Activated naive CD8-positive, alpha-beta T cell treated with anti-CD3 and anti-CD28 coated beads, Interleukin-2, amount 50 U/mL, for 24 hours (primary cell): ENCODE measurements around the gene HSD17B1.
"Not testable (repeated sequence)": the region's sequence is repeated elsewhere in the genome, so short reads cannot be mapped to it uniquely, and the experiment has no call there.

Source experiments
- ATAC-seq: fragments of 150-1000 bp; cut with Tn5 transposase; one replicate; pipeline ENCODE4 v1.10.0; 2021
- DNase-seq: peaks from one replicate; pipeline ENCODE4 v3.0.0; 2021
- H3K27ac Mint-ChIP-seq: one replicate; pipeline ENCODE4 v1.8.0; 2021; ENCODE audit warnings: mild to moderate bottlenecking, mixed read lengths
- H3K27me3 Mint-ChIP-seq: one replicate; pipeline ENCODE4 v1.8.0; 2021; ENCODE audit warnings: mixed read lengths
- H3K36me3 Mint-ChIP-seq: one replicate; pipeline ENCODE4 v1.8.0; 2021; ENCODE audit warnings: low read depth, mixed read lengths
- H3K4me1 Mint-ChIP-seq: one replicate; pipeline ENCODE4 v1.8.0; 2021; ENCODE audit warnings: mixed read lengths
- H3K4me3 Mint-ChIP-seq: one replicate; pipeline ENCODE4 v1.8.0; 2021; ENCODE audit warnings: mild to moderate bottlenecking, moderate library complexity, mixed read lengths
- H3K9me3 Mint-ChIP-seq: one replicate; pipeline ENCODE4 v1.8.0; 2021; ENCODE audit warnings: mixed read lengths

HSD17B1 gene

DNA sequence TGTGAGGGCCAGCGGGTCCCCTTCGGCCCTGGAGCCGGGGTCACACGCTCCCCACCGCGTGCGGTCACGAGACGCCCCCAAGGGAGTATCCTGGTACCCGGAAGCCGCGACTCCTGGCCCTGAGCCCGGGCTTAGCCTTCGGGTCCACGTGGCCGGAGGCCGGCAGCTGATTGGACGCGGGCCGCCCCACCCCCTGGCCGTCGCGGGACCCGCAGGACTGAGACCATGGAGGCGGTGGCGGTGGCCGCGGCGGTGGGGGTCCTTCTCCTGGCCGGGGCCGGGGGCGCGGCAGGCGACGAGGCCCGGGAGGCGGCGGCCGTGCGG, 16.7 kb upstream of the HSD17B1 start, which contains the start of gene NAGLU:
Gene NAGLU (plus strand): TSS at position 194 of the 324 bp plus-strand sequence. CDS start 32 bp downstream, at position 226.
- DNase-seq (peak; percentile 92), ATAC-seq (peak; percentile 92)
- peaks cover 37% of the 10 kb centered on the region for H3K4me1 Mint-ChIP-seq
- peak within 1 kb of the TSS; percentile 83 for H3K27ac Mint-ChIP-seq
- no peaks in the 10 kb centered on the region for H3K9me3 Mint-ChIP-seq
- no peaks in the 10 kb centered on the region for H3K27me3 Mint-ChIP-seq
- H3K36me3 Mint-ChIP-seq, result peaks cover 10% of the 10 kb centered on the region
- H3K4me3 Mint-ChIP-seq, result peak within 1 kb of the TSS; percentile 84

DNA sequence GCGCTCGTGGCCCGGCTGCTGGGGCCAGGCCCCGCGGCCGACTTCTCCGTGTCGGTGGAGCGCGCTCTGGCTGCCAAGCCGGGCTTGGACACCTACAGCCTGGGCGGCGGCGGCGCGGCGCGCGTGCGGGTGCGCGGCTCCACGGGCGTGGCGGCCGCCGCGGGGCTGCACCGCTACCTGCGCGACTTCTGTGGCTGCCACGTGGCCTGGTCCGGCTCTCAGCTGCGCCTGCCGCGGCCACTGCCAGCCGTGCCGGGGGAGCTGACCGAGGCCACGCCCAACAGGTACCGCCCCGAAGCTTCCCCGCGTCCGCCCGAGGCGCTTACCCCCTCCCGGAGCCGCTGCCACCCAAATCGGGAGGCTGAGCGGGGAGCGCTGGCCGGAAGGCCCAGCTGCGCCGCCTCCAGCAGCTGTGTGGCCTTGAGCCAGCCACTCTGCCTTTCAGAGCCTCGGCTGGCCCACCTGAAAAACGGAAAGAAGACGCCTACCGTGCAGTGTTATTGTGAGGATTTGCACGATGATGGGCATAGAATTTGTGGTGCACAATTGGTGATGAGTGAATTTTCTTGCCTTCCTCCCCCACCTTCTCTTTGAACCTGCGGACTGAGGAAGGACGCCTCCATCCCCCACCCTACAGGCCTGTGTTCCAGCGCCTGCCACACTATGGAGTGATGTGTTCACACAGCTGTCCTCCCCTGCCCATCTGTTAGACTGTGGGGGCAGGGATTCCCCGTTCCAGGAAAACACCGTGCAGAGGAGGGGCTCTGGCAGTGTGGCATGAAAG, 16.2 kb upstream of the HSD17B1 start:
- DNase-seq, result peak; percentile 81
- H3K4me1 Mint-ChIP-seq, result peaks cover 37% of the 10 kb centered on the region

DNA sequence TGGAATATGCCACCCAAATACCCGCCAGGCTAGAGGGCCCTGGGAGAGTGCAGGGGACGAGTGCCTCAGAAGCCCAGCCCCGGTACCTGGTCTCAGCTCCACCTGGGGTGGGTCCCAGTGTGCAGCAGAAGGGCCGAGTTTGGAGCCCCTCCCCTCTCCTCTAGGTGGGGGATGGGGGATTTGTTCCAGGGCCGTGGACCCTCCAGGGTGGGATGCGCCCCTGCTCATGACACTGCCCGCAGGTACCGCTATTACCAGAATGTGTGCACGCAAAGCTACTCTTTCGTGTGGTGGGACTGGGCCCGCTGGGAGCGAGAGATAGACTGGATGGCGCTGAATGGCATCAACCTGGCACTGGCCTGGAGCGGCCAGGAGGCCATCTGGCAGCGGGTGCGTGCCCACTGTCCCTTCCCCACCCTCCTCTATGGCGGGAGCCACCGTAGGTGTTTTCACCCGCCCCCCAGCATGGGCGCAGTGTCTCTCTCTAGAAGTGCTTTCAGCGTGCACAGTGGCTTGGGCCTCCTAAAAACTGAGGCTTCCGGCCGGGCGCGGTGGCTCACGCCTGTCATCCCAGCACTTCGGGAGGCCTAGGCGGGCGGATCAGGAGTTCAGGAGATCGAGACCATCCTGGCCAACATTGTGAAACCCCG, 15.4 kb upstream of the HSD17B1 start:
- no peak for DNase-seq
- H3K4me3 Mint-ChIP-seq, result peak overlapping the region; percentile 84
- no peak overlapping the region for H3K27ac Mint-ChIP-seq
- peaks cover 36% of the 10 kb centered on the region for H3K4me1 Mint-ChIP-seq
- no peaks in the 10 kb centered on the region for H3K9me3 Mint-ChIP-seq
- H3K36me3 Mint-ChIP-seq, result peaks cover 10% of the 10 kb centered on the region
- no peak for ATAC-seq
- H3K27me3 Mint-ChIP-seq, result no peaks in the 10 kb centered on the region

More for the DNA sequence above, 16.2 kb upstream of the HSD17B1 start:
- peak; percentile 72 for ATAC-seq
- Mint-ChIP-seq H3K4me3 (peak overlapping the region; percentile 84), H3K27me3 (no peaks in the 10 kb centered on the region), H3K27ac (peak overlapping the region; percentile 67), H3K9me3 (no peaks in the 10 kb centered on the region), H3K36me3 (peaks cover 10% of the 10 kb centered on the region)

GRCh38 chr17:42537826-42538451, 14.8 kb upstream of the HSD17B1 start:
- DNase-seq, result no peak
- H3K36me3 Mint-ChIP-seq, result peaks cover 11% of the 10 kb centered on the region
- H3K4me3 Mint-ChIP-seq, result peak overlapping the region; percentile 84
- no peak for ATAC-seq
- peaks cover 36% of the 10 kb centered on the region for H3K4me1 Mint-ChIP-seq
- no peaks in the 10 kb centered on the region for H3K9me3 Mint-ChIP-seq
- H3K27me3 Mint-ChIP-seq, result no peaks in the 10 kb centered on the region
- H3K27ac Mint-ChIP-seq, result peak overlapping the region; percentile 35

DNA sequence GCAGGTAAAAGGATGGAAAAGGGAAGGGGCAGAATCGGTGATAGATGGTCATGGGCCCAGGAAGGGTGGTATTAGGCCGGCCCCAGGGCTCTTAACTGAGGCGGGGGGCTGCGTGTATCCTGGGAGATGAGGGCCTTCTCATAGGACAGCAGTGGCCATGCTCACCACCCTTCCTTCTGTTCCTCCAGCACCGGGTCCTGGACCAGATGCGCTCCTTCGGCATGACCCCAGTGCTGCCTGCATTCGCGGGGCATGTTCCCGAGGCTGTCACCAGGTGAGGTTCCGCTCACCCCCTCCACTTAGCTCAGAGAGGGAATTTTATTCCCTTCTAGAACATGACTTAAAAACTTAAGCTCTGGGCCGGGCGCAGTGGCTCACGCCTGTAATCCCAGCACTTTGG, 14.2 kb upstream of the HSD17B1 start:
- no peaks in the 10 kb centered on the region for H3K27me3 Mint-ChIP-seq
- H3K4me3 Mint-ChIP-seq, result no peak overlapping the region
- H3K27ac Mint-ChIP-seq, result no peak overlapping the region
- H3K4me1 Mint-ChIP-seq, result peaks cover 36% of the 10 kb centered on the region
- no peaks in the 10 kb centered on the region for H3K9me3 Mint-ChIP-seq
- peaks cover 11% of the 10 kb centered on the region for H3K36me3 Mint-ChIP-seq
- ATAC-seq (no peak), DNase-seq (no peak)

DNA sequence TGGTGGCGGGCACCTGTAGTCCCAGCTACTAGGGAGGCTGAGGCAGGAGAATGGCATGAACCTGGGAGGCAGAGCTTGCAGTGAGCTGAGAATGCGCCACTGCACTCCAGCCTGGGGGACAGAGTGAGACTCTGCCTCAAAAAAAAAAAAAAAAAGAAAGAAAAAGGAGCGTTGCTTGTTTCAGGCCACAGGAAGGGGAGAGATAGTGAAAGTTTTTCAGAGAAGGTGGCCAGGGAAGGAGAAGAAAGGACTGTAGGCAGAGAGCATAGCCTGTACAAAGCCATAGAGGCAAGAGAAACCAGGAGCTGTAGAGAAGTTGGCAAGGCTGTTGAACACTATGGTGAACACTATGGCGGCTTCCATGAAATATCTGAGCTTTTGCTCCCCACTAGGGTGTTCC, 12.2 kb upstream of the HSD17B1 start:
- H3K9me3 Mint-ChIP-seq, DNase-seq, H3K4me3 Mint-ChIP-seq, H3K27me3 Mint-ChIP-seq, ATAC-seq, H3K27ac Mint-ChIP-seq: not testable (repeated sequence)
- H3K36me3 Mint-ChIP-seq, result peaks cover 11% of the 10 kb centered on the region
- peaks cover 31% of the 10 kb centered on the region for H3K4me1 Mint-ChIP-seq

- ATAC-seq, result peak; percentile 14
- H3K36me3 Mint-ChIP-seq, result peaks cover 11% of the 10 kb centered on the region
Measured at GRCh38 chr17:42541041-42541833, 11.5 kb upstream of the HSD17B1 start.

GRCh38 chr17:42543190-42544079, 9.3 kb upstream of the HSD17B1 start:
- DNase-seq (no peak), ATAC-seq (no peak)
- no peak overlapping the region for H3K27ac Mint-ChIP-seq
- no peaks in the 10 kb centered on the region for H3K9me3 Mint-ChIP-seq
- no peak overlapping the region for H3K4me3 Mint-ChIP-seq
- peaks cover 9% of the 10 kb centered on the region for H3K36me3 Mint-ChIP-seq
- peaks cover 22% of the 10 kb centered on the region for H3K4me1 Mint-ChIP-seq
- no peaks in the 10 kb centered on the region for H3K27me3 Mint-ChIP-seq

More at GRCh38 chr17:42541041-42541833, 11.5 kb upstream of the HSD17B1 start:
- DNase-seq, result no peak
- H3K27ac Mint-ChIP-seq, result peak overlapping the region; percentile 50
- H3K4me1 Mint-ChIP-seq, result peaks cover 27% of the 10 kb centered on the region
- H3K27me3 Mint-ChIP-seq, result no peaks in the 10 kb centered on the region
- no peaks in the 10 kb centered on the region for H3K9me3 Mint-ChIP-seq
- no peak overlapping the region for H3K4me3 Mint-ChIP-seq

DNA sequence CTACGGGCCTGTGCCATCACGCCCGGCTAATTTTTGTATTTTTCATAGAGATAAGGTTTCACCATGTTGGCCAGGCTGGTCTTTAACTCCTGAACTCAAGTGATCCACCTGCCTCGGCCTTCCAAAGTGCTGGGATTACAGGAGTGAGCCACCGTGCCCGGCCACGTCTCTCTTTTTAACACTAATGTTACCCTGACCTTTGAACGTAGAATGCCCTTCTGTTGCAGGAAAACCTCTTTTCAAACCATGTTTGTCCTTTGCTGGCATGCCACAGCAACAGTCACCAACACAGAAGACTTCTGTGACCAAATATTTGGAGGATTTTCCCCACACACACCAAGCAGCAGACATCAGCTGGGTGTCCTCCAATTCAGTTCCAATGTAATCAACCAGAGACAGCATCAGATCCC, 7.8 kb upstream of the HSD17B1 start:
- no peak for ATAC-seq
- DNase-seq, result no peak
- Mint-ChIP-seq H3K27ac (no peak overlapping the region), H3K36me3 (peaks cover 3% of the 10 kb centered on the region), H3K27me3 (no peaks in the 10 kb centered on the region), H3K4me3 (no peak overlapping the region), H3K4me1 (peaks cover 28% of the 10 kb centered on the region), H3K9me3 (no peaks in the 10 kb centered on the region)

DNA sequence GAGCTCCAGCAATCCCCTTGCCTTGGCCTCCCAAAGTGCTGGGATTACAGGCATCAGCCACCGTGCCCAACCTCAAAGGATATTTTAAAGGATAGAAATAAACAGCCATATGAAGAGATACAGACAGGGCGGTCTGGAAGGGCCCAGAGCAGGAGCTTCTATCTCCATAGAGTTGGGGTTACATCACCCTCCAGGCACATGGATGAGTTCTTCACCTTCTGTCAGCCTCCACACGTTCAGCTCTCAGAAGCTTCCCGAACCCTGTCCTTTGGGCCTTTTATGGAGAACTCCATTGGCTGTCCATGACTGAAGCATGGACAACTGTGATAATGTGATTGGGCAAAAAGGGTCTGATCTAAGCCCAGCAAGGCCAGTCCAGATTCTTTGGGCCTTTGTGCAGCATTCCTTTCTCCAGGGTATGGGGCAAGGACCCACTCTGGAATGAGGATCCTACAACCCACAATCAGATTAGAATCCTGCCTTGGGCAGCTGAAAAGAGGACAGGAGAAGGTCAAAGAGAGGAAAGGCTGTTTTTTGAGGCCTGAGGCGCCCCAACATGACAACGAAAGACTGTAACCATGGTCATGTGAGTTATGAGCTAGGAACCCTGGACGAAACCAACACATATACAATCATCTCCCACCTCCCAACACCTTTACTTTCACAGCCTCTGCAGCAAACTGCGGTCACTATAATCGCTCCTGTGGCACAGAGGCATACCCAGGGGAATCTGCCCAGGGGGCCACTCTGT, 6.8 kb upstream of the HSD17B1 start:
- not testable (repeated sequence) for ATAC-seq, H3K4me3 Mint-ChIP-seq, H3K27me3 Mint-ChIP-seq, H3K27ac Mint-ChIP-seq, DNase-seq, H3K36me3 Mint-ChIP-seq, H3K9me3 Mint-ChIP-seq
- H3K4me1 Mint-ChIP-seq, result peaks cover 19% of the 10 kb centered on the region

- H3K9me3 Mint-ChIP-seq, result no peaks in the 10 kb centered on the region
- no peak overlapping the region for H3K4me3 Mint-ChIP-seq
- peaks cover 1% of the 10 kb centered on the region for H3K36me3 Mint-ChIP-seq
- H3K27me3 Mint-ChIP-seq, result no peaks in the 10 kb centered on the region
- DNase-seq (no peak), ATAC-seq (no peak)
- H3K27ac Mint-ChIP-seq, result no peak overlapping the region
- peaks cover 11% of the 10 kb centered on the region for H3K4me1 Mint-ChIP-seq
Measured at GRCh38 chr17:42547001-42547461, 5.7 kb upstream of the HSD17B1 start.

GRCh38 chr17:42547698-42548069, 5.0 kb upstream of the HSD17B1 start:
- ATAC-seq, result no peak
- no peak for DNase-seq
- no peaks in the 10 kb centered on the region for H3K9me3 Mint-ChIP-seq
- H3K36me3 Mint-ChIP-seq, result peaks cover 1% of the 10 kb centered on the region
- no peak overlapping the region for H3K27ac Mint-ChIP-seq
- peaks cover 13% of the 10 kb centered on the region for H3K4me1 Mint-ChIP-seq
- no peak overlapping the region for H3K4me3 Mint-ChIP-seq
- no peaks in the 10 kb centered on the region for H3K27me3 Mint-ChIP-seq
